Measurements from ENCODE around the gene HSPA9. TPM values are rescaled to one million over a fixed set of nuclear protein-coding genes. Genes with fewer than 3 reads are reported as not detected.

The HSPA9 gene
- polyA plus RNA-seq, 3 donors, result 280 to 340 (median 331) TPM

Other genes with a start within 250 kb of the HSPA9 start
- 1 to 10 TPM; 7.5 to 9.0 (median 8.9) TPM for gene CDC25C, start 243.6 kb downstream of the HSPA9 start, polyA plus RNA-seq (ENCODE audit: insufficient read length in 3 of 3)
- 10 to 100 TPM; 31.6 to 39.7 (median 35.3) TPM for gene FAM53C, start 237.1 kb downstream of the HSPA9 start, polyA plus RNA-seq (ENCODE audit: insufficient read length in 3 of 3)
- 100 to 1,000 TPM in 2 of 3 donors, 10 to 100 TPM in 1; 86.7 to 103 (median 101) TPM for gene KDM3B, start 222.7 kb downstream of the HSPA9 start, polyA plus RNA-seq (ENCODE audit: insufficient read length in 3 of 3)
- 10 to 100 TPM; 11.4 to 13.9 (median 12.7) TPM for gene REEP2, start 136.3 kb downstream of the HSPA9 start, polyA plus RNA-seq (ENCODE audit: insufficient read length in 3 of 3)
- gene EGR1, start 109.9 kb downstream of the HSPA9 start, polyA plus RNA-seq (ENCODE audit: insufficient read length in 3 of 3), result 10 to 100 TPM; 43.5 to 66.2 (median 58.3) TPM
- gene ETF1, start 32.2 kb downstream of the HSPA9 start, polyA plus RNA-seq (ENCODE audit: insufficient read length in 3 of 3), result 10 to 100 TPM; 65.9 to 81.4 (median 74.4) TPM
- 100 to 1,000 TPM; 369 to 380 (median 369) TPM for gene CTNNA1, start 178.0 kb upstream of the HSPA9 start, polyA plus RNA-seq (ENCODE audit: insufficient read length in 3 of 3)

Data from renal pelvis (tissue), 3 donors.